ENCODE results near the gene AZU1. TPM values are rescaled to one million over a fixed set of nuclear protein-coding genes. Genes with fewer than 3 reads are reported as not detected.

Gene AZU1
- total RNA-seq, 4 donors from 2014 or later: not detected

GRCh38 chr19:800360-801029 is 27.1 kb upstream of the AZU1 start:
- Histone ChIP-seq H3K4me3 (replicated peaks in 1 of 3) (peak overlapping the region in 1 of 3 donors; percentile 20), H3K27ac (peak overlapping the region; percentile 93 to 96 (median 94)), H3K27me3 (no peaks in the 10 kb centered on the region), H3K9me3 (no peaks in the 10 kb centered on the region), H3K4me1 (peaks cover 49 to 59% of the 10 kb centered on the region in 2 donors), H3K36me3 (peaks cover 19 to 20% of the 10 kb centered on the region in 2 donors)
- WGBS, 2 donors: 14 to 17% methylated on average over 12 to 14 of the region's 17 CpGs
- peak; percentile 86 to 90 for DNase-seq
- TF ChIP-seq POLR2A (IDR thresholded peaks at IDR 0.05): peak in 1 of 2 donors; percentile 62
- TF ChIP-seq, protein P1, sequence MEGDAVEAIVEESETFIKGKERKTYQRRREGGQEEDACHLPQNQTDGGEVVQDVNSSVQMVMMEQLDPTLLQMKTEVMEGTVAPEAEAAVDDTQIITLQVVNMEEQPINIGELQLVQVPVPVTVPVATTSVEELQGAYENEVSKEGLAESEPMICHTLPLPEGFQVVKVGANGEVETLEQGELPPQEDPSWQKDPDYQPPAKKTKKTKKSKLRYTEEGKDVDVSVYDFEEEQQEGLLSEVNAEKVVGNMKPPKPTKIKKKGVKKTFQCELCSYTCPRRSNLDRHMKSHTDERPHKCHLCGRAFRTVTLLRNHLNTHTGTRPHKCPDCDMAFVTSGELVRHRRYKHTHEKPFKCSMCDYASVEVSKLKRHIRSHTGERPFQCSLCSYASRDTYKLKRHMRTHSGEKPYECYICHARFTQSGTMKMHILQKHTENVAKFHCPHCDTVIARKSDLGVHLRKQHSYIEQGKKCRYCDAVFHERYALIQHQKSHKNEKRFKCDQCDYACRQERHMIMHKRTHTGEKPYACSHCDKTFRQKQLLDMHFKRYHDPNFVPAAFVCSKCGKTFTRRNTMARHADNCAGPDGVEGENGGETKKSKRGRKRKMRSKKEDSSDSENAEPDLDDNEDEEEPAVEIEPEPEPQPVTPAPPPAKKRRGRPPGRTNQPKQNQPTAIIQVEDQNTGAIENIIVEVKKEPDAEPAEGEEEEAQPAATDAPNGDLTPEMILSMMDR (IDR thresholded peaks at IDR 0.05): no peak
- intact Hi-C loops (cut with DNase I): no loop called here

DNA sequence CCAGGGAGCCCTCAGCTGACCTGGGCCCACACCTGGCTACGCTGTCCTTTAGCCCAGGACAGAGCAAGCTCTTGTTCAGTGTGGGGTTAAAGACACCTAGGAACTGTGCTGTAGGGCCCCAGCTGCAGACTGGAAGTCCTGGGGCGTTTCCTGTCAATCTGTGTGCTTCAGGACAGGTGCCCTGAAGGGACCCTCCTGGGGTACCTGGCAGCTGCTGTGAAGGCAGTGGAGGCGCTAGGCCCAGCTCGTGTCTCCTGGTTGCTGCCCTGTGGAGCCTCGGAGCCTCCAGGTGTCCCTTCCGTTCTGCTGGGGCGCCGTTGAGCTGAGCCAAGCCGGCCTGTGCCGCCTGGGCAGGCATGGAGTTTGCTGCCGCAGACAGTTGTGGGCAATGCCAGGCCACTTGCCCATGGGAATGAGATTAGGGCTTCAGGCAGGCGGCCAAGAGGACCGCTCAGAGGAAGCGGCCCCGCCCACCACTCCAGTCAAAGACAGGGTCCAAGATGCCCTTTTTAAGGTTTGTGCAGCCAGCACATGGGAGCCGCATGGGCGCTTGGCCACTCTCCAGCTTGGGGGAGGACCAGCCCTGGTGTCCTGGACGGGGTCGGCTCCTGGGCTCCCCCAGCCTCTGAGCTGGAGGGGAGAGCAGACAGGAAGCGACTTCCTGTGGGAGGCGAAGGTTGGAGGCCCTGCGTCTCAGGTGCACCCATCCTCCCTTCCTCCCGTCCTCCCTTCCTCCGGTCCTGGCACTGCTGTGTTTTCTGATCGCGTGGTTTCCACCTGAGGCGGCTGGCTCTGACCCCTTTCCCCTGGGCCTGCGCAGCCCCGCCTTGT is 26.4 kb upstream of the AZU1 start:
- peak; percentile 96 to 97 for DNase-seq
- Histone ChIP-seq H3K9me3 (no peaks in the 10 kb centered on the region), H3K4me3 (replicated peaks in 1 of 3) (peak overlapping the region in 1 of 3 donors; percentile 11), H3K36me3 (peaks cover 27% of the 10 kb centered on the region in 2 donors), H3K4me1 (peaks cover 45 to 53% of the 10 kb centered on the region in 2 donors), H3K27me3 (no peaks in the 10 kb centered on the region), H3K27ac (peak overlapping the region; percentile 93 to 96 (median 94))
- peak in 1 of 2 donors; percentile 29 for TF ChIP-seq POLR2A (IDR thresholded peaks at IDR 0.05)
- TF ChIP-seq, protein P1 (IDR thresholded peaks at IDR 0.05): no peak
- intact Hi-C loops (cut with DNase I): no loop called here
- WGBS, 2 donors: 19 to 32% methylated on average over 18 to 22 of the region's 29 CpGs

- WGBS, 2 donors: 20% methylated on average over 1 of the region's 23 CpGs; no CpG with 5 or more reads in 1 of the 2 donors
- H3K4me1 ChIP-seq: peaks cover 43 to 51% of the 10 kb centered on the region in 2 donors
- DNase-seq: peak; percentile 62 to 72
- intact Hi-C loops (cut with DNase I): no loop called here
- H3K27me3 ChIP-seq: no peaks in the 10 kb centered on the region
- no peaks in the 10 kb centered on the region for H3K9me3 ChIP-seq
- peak overlapping the region in 2 of 3 donors; percentile 93 to 94 for H3K27ac ChIP-seq
- peak overlapping the region in 1 of 3 donors; percentile 11 for H3K4me3 ChIP-seq (replicated peaks in 1 of 3)
- TF ChIP-seq, protein P1 (IDR thresholded peaks at IDR 0.05): no peak
- no peak for TF ChIP-seq POLR2A (IDR thresholded peaks at IDR 0.05)
- peaks cover 34 to 35% of the 10 kb centered on the region in 2 donors for H3K36me3 ChIP-seq
Observed at GRCh38 chr19:801861-802497, 25.7 kb upstream of the AZU1 start.

- H3K4me3 ChIP-seq (replicated peaks in 1 of 3): no peak overlapping the region
- intact Hi-C loops (cut with DNase I): no loop called here
Observed at GRCh38 chr19:802498-803098, 25.0 kb upstream of the AZU1 start.

More at GRCh38 chr19:802498-803098, 25.0 kb upstream of the AZU1 start:
- Histone ChIP-seq H3K27ac (peak overlapping the region in 1 of 3 donors; percentile 94), H3K27me3 (no peaks in the 10 kb centered on the region), H3K9me3 (no peaks in the 10 kb centered on the region), H3K4me1 (peaks cover 43 to 51% of the 10 kb centered on the region in 2 donors), H3K36me3 (peaks cover 40 to 41% of the 10 kb centered on the region in 2 donors)
- no peak for DNase-seq
- TF ChIP-seq, protein P1 (IDR thresholded peaks at IDR 0.05): no peak
- TF ChIP-seq POLR2A (IDR thresholded peaks at IDR 0.05): no peak
- WGBS, 2 donors: 40 to 50% methylated on average over 26 to 28 of the region's 28 CpGs

All from thyroid gland (tissue), 4 donors.